Measurements from ENCODE around the gene TRAPPC14. TPM values are rescaled to one million over a fixed set of nuclear protein-coding genes. Genes with fewer than 3 reads are reported as not detected.

TRAPPC14 gene
- total RNA-seq, 4 donors from 2014 or later, result 9.3 to 20.2 (median 13.1) TPM

- H3K4me3 ChIP-seq, result no peak overlapping the region
- H3K4me1 ChIP-seq, result peaks cover 18 to 86% (median 39%) of the 10 kb centered on the region in 3 donors
- intact Hi-C loops (cut with DNase I), result no loop called here
- TF ChIP-seq POLR2A (IDR thresholded peaks at IDR 0.05), result no peak
- TF ChIP-seq, protein P1, sequence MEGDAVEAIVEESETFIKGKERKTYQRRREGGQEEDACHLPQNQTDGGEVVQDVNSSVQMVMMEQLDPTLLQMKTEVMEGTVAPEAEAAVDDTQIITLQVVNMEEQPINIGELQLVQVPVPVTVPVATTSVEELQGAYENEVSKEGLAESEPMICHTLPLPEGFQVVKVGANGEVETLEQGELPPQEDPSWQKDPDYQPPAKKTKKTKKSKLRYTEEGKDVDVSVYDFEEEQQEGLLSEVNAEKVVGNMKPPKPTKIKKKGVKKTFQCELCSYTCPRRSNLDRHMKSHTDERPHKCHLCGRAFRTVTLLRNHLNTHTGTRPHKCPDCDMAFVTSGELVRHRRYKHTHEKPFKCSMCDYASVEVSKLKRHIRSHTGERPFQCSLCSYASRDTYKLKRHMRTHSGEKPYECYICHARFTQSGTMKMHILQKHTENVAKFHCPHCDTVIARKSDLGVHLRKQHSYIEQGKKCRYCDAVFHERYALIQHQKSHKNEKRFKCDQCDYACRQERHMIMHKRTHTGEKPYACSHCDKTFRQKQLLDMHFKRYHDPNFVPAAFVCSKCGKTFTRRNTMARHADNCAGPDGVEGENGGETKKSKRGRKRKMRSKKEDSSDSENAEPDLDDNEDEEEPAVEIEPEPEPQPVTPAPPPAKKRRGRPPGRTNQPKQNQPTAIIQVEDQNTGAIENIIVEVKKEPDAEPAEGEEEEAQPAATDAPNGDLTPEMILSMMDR (IDR thresholded peaks at IDR 0.05), result no peak
- no peaks in the 10 kb centered on the region for H3K27me3 ChIP-seq
- 81 to 85% methylated on average over 10 to 12 of the region's 18 CpGs for WGBS, 2 donors
- H3K9me3 ChIP-seq, result no peaks in the 10 kb centered on the region
- peaks cover 14 to 61% (median 22%) of the 10 kb centered on the region in 3 donors for H3K36me3 ChIP-seq
- DNase-seq, result no peak
- peak overlapping the region in 2 of 4 donors; percentile 5 to 9 for H3K27ac ChIP-seq
Measured at GRCh38 chr7:100152937-100153666, 5.4 kb downstream of the TRAPPC14 start.

DNA sequence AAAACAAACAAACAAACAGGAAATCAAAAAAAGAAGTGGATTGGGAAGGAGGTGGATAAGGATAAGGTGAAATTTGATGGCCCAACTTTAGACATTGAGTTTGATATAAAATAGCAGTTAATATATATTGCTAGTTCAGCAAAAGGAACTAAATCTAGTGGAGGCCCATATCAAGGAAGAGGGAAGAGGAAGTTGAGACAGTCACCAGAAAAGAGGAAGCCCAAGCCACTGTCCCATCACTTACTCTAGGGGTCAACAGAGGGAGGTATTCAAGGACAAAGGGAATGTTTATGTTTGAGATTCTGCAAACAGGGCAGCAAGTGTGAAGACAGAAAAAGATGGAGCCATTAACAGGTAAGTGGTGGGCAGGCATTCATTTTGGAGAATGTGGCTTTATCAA is 6.1 kb downstream of the TRAPPC14 start:
- Histone ChIP-seq H3K27me3 (no peaks in the 10 kb centered on the region), H3K9me3 (no peaks in the 10 kb centered on the region), H3K4me3 (no peak overlapping the region), H3K36me3 (peaks cover 14 to 61% (median 22%) of the 10 kb centered on the region in 3 donors), H3K4me1 (peaks cover 14 to 82% (median 37%) of the 10 kb centered on the region in 3 donors), H3K27ac (peak overlapping the region in 2 of 4 donors; percentile 5 to 9)
- no peak for DNase-seq
- intact Hi-C loops (cut with DNase I), result no loop called here
- no peak for TF ChIP-seq POLR2A (IDR thresholded peaks at IDR 0.05)
- TF ChIP-seq, protein P1 (IDR thresholded peaks at IDR 0.05), result no peak

DNA sequence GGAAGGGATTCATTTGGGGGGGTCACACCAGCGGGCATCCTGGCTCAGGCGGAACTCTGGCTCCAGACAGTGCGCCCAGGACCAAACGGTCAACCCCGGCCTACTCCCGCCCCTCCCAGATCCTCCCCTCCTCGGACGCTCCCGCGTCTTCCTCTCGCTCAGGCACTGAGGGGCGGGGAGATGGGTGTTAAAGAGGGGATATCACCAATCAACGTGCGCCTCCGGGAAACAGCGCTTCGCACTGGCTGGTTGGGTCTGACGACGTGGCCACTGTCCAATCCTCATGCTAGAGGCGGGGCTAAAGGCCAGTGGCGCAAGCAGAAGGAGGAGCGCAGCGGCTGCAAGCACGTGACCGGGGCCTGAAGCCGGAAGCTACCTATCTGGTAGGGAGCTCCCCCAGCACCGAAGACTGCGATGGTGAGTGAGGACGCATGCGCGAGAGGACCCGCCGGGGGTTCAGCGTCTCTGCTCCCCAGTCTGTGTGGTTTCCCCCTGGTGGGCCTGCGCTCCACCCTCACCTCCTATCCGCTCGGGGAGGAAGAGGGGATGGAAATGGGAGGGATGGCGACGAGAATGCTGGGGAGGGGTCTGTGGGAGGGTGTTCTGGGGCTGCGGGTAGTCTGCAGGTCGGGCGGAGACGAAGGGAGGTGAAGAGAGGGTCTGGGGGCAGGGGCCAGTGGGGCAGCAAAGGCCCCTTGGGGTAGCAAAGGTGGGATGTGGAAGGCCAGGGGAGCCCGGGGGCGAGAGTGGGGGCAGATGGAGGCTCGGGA is 9.8 kb downstream of the TRAPPC14 start, which contains the start of gene LAMTOR4:
Gene LAMTOR4, plus strand, starts transcription at position 360 of the 770 bp plus-strand sequence. Its CDS starts 55 bp downstream, at position 415.
- Histone ChIP-seq H3K27me3 (no peaks in the 10 kb centered on the region), H3K4me3 (peak within 1 kb of the TSS; percentile 73 to 87 (median 76)), H3K27ac (peak within 1 kb of the TSS; percentile 83 to 95 (median 91)), H3K9me3 (no peaks in the 10 kb centered on the region), H3K4me1 (peaks cover 6 to 52% (median 24%) of the 10 kb centered on the region in 3 donors), H3K36me3 (peaks cover 0 to 27% (median 0%) of the 10 kb centered on the region in 3 donors)
- 0% methylated on average over 7 to 8 of the region's 46 CpGs for WGBS, 2 donors
- TF ChIP-seq, protein P1 (IDR thresholded peaks at IDR 0.05), result no peak
- peak in 3 of 4 donors; percentile 44 to 92 (median 79) for TF ChIP-seq POLR2A (IDR thresholded peaks at IDR 0.05)
- intact Hi-C loops (cut with DNase I), result no loop called here
- peak; percentile 98 for DNase-seq

DNA sequence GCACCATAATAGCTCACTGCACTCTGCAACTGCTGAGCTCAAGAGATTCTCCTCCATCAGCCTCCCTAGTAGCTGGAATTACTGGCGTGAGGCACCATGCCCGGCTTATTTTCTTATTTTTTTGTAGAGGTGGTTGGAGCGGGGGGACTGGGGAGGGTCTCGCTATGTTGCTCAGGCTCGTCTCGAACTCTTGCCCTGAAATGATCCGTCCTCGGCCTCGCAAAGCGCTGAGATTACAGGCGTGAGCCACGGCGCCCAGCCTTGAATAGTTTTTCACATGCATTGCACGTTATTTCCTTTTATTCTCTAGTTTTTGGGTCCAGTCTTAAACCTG is 10.3 kb downstream of the TRAPPC14 start:
- intact Hi-C loops (cut with DNase I), result no loop called here
- WGBS, 2 donors, result 3 to 11% methylated on average over 13 to 14 of the region's 14 CpGs

More for the DNA sequence above, 10.3 kb downstream of the TRAPPC14 start:
- H3K4me3 ChIP-seq, result peak overlapping the region; percentile 73 to 87 (median 76)
- H3K27ac ChIP-seq, result peak overlapping the region; percentile 80 to 95 (median 91)
- H3K4me1 ChIP-seq, result peaks cover 6 to 46% (median 24%) of the 10 kb centered on the region in 3 donors
- H3K36me3 ChIP-seq, result peaks cover 0 to 22% (median 0%) of the 10 kb centered on the region in 3 donors
- no peaks in the 10 kb centered on the region for H3K27me3 ChIP-seq
- no peaks in the 10 kb centered on the region for H3K9me3 ChIP-seq
- DNase-seq, result no peak
- TF ChIP-seq, protein P1 (IDR thresholded peaks at IDR 0.05), result no peak
- TF ChIP-seq POLR2A (IDR thresholded peaks at IDR 0.05), result no peak
